Activated naive CD8-positive, alpha-beta T cell treated with anti-CD3 and anti-CD28 coated beads for 36 hours (primary cell): Measurements from ENCODE around the gene SOX14. TPM values are rescaled to one million over a fixed set of nuclear protein-coding genes. Genes with fewer than 3 reads are reported as not detected.

Experiments
- DNase-seq: peaks from one replicate; pipeline ENCODE4 v3.0.0; 2021
- H3K27ac Mint-ChIP-seq: one replicate; pipeline ENCODE4 v1.8.0; 2022; ENCODE audit warnings: mild to moderate bottlenecking, moderate library complexity, mixed read lengths
- H3K27me3 Mint-ChIP-seq: one replicate; pipeline ENCODE4 v1.8.0; 2022; ENCODE audit warnings: mild to moderate bottlenecking, mixed read lengths
- H3K36me3 Mint-ChIP-seq: one replicate; pipeline ENCODE4 v1.8.0; 2021; ENCODE audit warnings: mild to moderate bottlenecking, mixed read lengths
- H3K4me1 Mint-ChIP-seq: one replicate; pipeline ENCODE4 v1.8.0; 2021; ENCODE audit warnings: mixed read lengths
- H3K4me3 Mint-ChIP-seq: one replicate; pipeline ENCODE4 v1.8.0; 2022; ENCODE audit warnings: mild to moderate bottlenecking, moderate library complexity, mixed read lengths
- H3K9me3 Mint-ChIP-seq: one replicate; pipeline ENCODE4 v1.8.0; 2022; ENCODE audit warnings: mixed read lengths
- total RNA-seq, 2 experiments: library from RNA; stranded (reverse); gene quantifications; one replicate each; pipeline ENCODE4 v1.2.3, GENCODE V29; 2021

SOX14 gene
- total RNA-seq: not detected

DNA sequence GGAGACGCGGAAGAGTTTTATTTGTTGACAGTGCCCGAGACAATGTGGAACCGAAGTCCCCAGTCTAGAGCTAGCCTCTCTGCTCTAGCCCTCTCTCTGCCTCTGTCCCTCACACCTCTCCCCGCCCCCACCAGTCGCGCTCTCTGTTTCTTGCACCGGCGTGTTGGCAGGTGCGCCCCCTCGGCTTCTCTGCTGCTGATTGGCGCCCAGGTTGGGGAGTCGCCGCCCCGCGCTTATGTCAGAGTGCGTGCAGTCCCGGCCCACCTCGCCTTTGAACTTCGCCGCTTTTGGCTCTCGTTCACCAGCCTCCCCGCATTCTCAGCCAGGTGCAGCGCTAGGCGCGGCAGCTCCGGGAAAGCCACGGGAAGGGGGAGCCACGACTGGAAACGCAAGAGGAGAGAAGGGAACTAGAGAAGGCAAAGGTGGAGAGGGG is at the start of gene SOX14:
Gene SOX14, plus strand, starts transcription at position 315 of the 433 bp plus-strand sequence. CDS start 470 bp downstream, outside the sequence.
- no peak for DNase-seq
- H3K27ac Mint-ChIP-seq: no peak within 1 kb of the TSS
- H3K4me1 Mint-ChIP-seq: peaks cover 11% of the 10 kb centered on the region
- H3K9me3 Mint-ChIP-seq: peaks cover 1% of the 10 kb centered on the region
- H3K27me3 Mint-ChIP-seq: peaks cover 96% of the 10 kb centered on the region
- H3K4me3 Mint-ChIP-seq: no peak within 1 kb of the TSS
- peaks cover 2% of the 10 kb centered on the region for H3K36me3 Mint-ChIP-seq

GRCh38 chr3:137714551-137714950 is 49.6 kb upstream of the SOX14 start:
- no peaks in the 10 kb centered on the region for H3K4me1 Mint-ChIP-seq
- no peak overlapping the region for H3K27ac Mint-ChIP-seq
- no peak for DNase-seq
- no peaks in the 10 kb centered on the region for H3K27me3 Mint-ChIP-seq
- H3K9me3 Mint-ChIP-seq: peaks cover 16% of the 10 kb centered on the region
- H3K36me3 Mint-ChIP-seq: no peaks in the 10 kb centered on the region
- H3K4me3 Mint-ChIP-seq: no peak overlapping the region

DNA sequence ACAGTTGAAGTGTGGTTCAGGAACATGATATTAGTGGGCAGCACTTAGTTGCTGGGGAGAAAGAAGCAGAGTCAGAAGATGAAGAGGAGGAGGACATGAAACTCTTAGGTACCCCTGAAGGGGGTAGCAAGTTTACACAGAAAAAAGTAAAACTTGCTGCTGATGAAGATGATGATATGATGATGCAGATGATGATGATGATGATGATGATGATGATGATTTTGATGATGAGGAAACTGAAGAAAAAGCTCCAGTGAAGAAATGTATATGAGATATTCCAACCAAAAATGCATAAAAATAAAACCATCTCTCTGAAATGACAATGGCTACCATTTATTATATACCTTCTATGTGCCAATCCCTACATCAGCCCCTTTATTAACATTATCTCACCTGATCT is 39.9 kb upstream of the SOX14 start:
- H3K27me3 Mint-ChIP-seq: no peaks in the 10 kb centered on the region

GRCh38 chr3:137737208-137737607 is 26.9 kb upstream of the SOX14 start:
- Mint-ChIP-seq H3K4me1 (no peaks in the 10 kb centered on the region), H3K4me3 (no peak overlapping the region), H3K36me3 (no peaks in the 10 kb centered on the region), H3K27me3 (no peaks in the 10 kb centered on the region), H3K27ac (no peak overlapping the region), H3K9me3 (peaks cover 7% of the 10 kb centered on the region)
- DNase-seq: no peak

More for the DNA sequence above, 39.9 kb upstream of the SOX14 start:
- H3K36me3 Mint-ChIP-seq: peaks cover 2% of the 10 kb centered on the region
- H3K27ac Mint-ChIP-seq: no peak overlapping the region
- no peak overlapping the region for H3K4me3 Mint-ChIP-seq
- DNase-seq: no peak
- no peaks in the 10 kb centered on the region for H3K4me1 Mint-ChIP-seq
- H3K9me3 Mint-ChIP-seq: peaks cover 10% of the 10 kb centered on the region

GRCh38 chr3:137738710-137739109 is 25.4 kb upstream of the SOX14 start:
- Mint-ChIP-seq H3K4me1 (no peaks in the 10 kb centered on the region), H3K4me3 (no peak overlapping the region), H3K27ac (no peak overlapping the region), H3K27me3 (peaks cover 4% of the 10 kb centered on the region), H3K36me3 (no peaks in the 10 kb centered on the region), H3K9me3 (peaks cover 7% of the 10 kb centered on the region)
- DNase-seq: no peak

DNA sequence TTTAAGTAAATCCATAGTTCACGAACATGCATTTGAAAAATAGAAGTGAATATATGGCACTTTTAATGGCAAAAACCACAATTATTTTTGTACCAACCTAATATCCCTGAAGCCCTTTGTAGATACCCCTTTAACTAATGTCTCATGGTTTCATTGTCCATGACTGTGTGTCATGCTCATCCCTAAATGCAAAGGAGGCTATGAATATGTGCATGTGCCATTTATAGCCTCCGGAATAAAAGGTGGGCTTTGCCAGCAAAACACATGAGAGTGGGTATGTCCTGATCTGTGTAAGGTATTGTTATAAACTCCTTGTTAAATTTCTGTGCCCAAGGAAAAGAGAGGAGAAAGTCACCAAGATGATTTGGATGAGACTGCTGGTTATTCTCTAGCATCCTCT is 20.5 kb upstream of the SOX14 start:
- H3K36me3 Mint-ChIP-seq: no peaks in the 10 kb centered on the region
- no peak overlapping the region for H3K27ac Mint-ChIP-seq
- H3K27me3 Mint-ChIP-seq: peaks cover 8% of the 10 kb centered on the region
- H3K4me3 Mint-ChIP-seq: no peak overlapping the region
- no peaks in the 10 kb centered on the region for H3K4me1 Mint-ChIP-seq
- DNase-seq: no peak
- no peaks in the 10 kb centered on the region for H3K9me3 Mint-ChIP-seq

DNA sequence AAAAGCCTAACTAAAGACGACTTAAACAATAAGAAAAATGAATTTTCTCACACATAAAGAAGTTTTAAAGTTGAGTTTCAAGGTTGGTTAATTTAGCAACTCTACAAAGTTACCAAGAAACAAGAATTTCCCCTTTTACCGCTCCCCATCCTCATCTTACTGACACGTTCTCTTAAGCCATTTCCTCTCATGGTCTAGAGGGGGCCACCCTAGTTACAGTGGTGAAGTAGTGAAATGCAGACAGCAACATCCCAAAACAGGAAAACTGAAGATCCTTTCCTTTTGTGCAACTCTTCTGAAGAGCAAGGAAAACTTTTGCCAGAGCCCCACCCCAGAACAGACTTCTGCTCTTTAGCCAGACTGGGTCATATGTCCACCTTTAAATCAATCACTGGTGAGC is 17.3 kb upstream of the SOX14 start:
- no peaks in the 10 kb centered on the region for H3K4me1 Mint-ChIP-seq
- no peaks in the 10 kb centered on the region for H3K9me3 Mint-ChIP-seq
- H3K36me3 Mint-ChIP-seq: no peaks in the 10 kb centered on the region
- no peak overlapping the region for H3K4me3 Mint-ChIP-seq
- H3K27ac Mint-ChIP-seq: no peak overlapping the region
- H3K27me3 Mint-ChIP-seq: peaks cover 8% of the 10 kb centered on the region
- DNase-seq: no peak

DNA sequence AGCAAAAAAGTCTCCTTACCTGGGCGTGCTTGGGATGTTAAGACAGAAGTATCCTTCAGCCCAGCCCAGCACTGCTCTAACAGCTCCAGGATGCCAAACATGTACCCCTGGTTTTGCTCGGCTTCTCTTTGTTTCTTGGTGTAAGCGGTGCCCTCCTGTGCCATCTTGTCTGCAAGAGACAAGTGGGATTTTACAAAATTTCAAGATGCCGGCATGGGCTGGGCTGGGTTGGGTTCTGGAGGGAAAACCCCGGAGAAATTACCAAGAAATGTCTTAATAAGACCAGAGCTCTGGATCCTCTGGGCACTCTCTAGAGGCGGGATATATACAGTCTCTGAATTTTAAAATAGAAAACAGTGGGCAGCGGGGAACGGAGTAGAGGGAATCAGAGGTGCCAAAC is 4.6 kb upstream of the SOX14 start:
- H3K4me1 Mint-ChIP-seq: peaks cover 4% of the 10 kb centered on the region
- no peak for DNase-seq
- H3K9me3 Mint-ChIP-seq: peaks cover 9% of the 10 kb centered on the region
- peaks cover 55% of the 10 kb centered on the region for H3K27me3 Mint-ChIP-seq
- no peak overlapping the region for H3K27ac Mint-ChIP-seq
- no peaks in the 10 kb centered on the region for H3K36me3 Mint-ChIP-seq
- no peak overlapping the region for H3K4me3 Mint-ChIP-seq

- no peak for DNase-seq
- Mint-ChIP-seq H3K36me3 (no peaks in the 10 kb centered on the region), H3K27ac (no peak overlapping the region), H3K9me3 (peaks cover 1% of the 10 kb centered on the region), H3K4me1 (peaks cover 4% of the 10 kb centered on the region), H3K4me3 (no peak overlapping the region), H3K27me3 (peaks cover 65% of the 10 kb centered on the region)
Observed at GRCh38 chr3:137760341-137761098, 3.6 kb upstream of the SOX14 start.

- peaks cover 1% of the 10 kb centered on the region for H3K9me3 Mint-ChIP-seq
- no peak for DNase-seq
- H3K4me1 Mint-ChIP-seq: peaks cover 4% of the 10 kb centered on the region
Observed at GRCh38 chr3:137761099-137761562, 3.0 kb upstream of the SOX14 start.

GRCh38 chr3:137761563-137762503 is 2.3 kb upstream of the SOX14 start:
- Mint-ChIP-seq H3K4me1 (peaks cover 7% of the 10 kb centered on the region), H3K27ac (no peak overlapping the region), H3K36me3 (peaks cover 2% of the 10 kb centered on the region), H3K9me3 (peaks cover 1% of the 10 kb centered on the region), H3K27me3 (peaks cover 78% of the 10 kb centered on the region), H3K4me3 (no peak overlapping the region)
- DNase-seq: no peak

More at GRCh38 chr3:137761099-137761562, 3.0 kb upstream of the SOX14 start:
- Mint-ChIP-seq H3K27ac (no peak overlapping the region), H3K36me3 (peaks cover 2% of the 10 kb centered on the region), H3K4me3 (no peak overlapping the region), H3K27me3 (peaks cover 71% of the 10 kb centered on the region)

- no peak overlapping the region for H3K27ac Mint-ChIP-seq
- H3K27me3 Mint-ChIP-seq: peaks cover 89% of the 10 kb centered on the region
- H3K9me3 Mint-ChIP-seq: peaks cover 1% of the 10 kb centered on the region
- DNase-seq: no peak
- H3K4me1 Mint-ChIP-seq: peaks cover 7% of the 10 kb centered on the region
- peaks cover 2% of the 10 kb centered on the region for H3K36me3 Mint-ChIP-seq
- no peak overlapping the region for H3K4me3 Mint-ChIP-seq
Observed at GRCh38 chr3:137762674-137763593, 1.2 kb upstream of the SOX14 start.

DNA sequence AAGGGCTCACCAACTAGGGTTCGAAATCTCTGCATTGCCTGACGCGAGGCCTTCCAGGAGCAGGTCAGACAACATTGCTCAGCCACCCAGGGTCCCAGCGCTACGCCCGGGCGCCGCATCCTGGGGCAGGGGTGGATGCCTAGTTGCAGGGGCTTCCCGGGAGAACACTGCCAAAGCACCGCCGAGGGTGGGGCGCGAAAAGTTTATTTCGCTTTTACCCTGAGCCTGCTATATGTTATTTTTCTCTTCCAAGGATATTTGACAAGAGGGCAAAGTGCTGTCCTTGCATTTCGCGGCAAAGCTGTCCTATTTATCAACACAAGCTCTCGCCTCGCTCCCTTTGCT is 549 bp upstream of the SOX14 start:
- Mint-ChIP-seq H3K27ac (no peak overlapping the region), H3K36me3 (peaks cover 2% of the 10 kb centered on the region), H3K4me3 (no peak overlapping the region), H3K4me1 (peaks cover 10% of the 10 kb centered on the region), H3K9me3 (peaks cover 1% of the 10 kb centered on the region), H3K27me3 (peaks cover 91% of the 10 kb centered on the region)
- DNase-seq: no peak

GRCh38 chr3:137764563-137765309 is 621 bp downstream of the SOX14 start:
- Mint-ChIP-seq H3K9me3 (peaks cover under 1% of the 10 kb centered on the region), H3K36me3 (peaks cover 2% of the 10 kb centered on the region), H3K27ac (no peak overlapping the region), H3K4me1 (peaks cover 12% of the 10 kb centered on the region), H3K4me3 (no peak overlapping the region), H3K27me3 (peaks cover 99% of the 10 kb centered on the region)
- no peak for DNase-seq
